Measurements from ENCODE around the gene ZMYM4. TPM values are rescaled to one million over a fixed set of nuclear protein-coding genes. Genes with fewer than 3 reads are reported as not detected.

Gene ZMYM4
- 10 to 100 TPM; 30.5 to 46.6 (median 31.6) TPM for total RNA-seq
- long read RNA-seq, donor 1, partial matches to known transcripts: 3 of 8 reads
- long read RNA-seq, donor 1, other reads (novel, unspliced or antisense): 5 of 8 reads
- long read RNA-seq, donor 2, partial matches to known transcripts: 0 of 3 reads
- long read RNA-seq, donor 2, other reads (novel, unspliced or antisense): 2 of 3 reads

DNA sequence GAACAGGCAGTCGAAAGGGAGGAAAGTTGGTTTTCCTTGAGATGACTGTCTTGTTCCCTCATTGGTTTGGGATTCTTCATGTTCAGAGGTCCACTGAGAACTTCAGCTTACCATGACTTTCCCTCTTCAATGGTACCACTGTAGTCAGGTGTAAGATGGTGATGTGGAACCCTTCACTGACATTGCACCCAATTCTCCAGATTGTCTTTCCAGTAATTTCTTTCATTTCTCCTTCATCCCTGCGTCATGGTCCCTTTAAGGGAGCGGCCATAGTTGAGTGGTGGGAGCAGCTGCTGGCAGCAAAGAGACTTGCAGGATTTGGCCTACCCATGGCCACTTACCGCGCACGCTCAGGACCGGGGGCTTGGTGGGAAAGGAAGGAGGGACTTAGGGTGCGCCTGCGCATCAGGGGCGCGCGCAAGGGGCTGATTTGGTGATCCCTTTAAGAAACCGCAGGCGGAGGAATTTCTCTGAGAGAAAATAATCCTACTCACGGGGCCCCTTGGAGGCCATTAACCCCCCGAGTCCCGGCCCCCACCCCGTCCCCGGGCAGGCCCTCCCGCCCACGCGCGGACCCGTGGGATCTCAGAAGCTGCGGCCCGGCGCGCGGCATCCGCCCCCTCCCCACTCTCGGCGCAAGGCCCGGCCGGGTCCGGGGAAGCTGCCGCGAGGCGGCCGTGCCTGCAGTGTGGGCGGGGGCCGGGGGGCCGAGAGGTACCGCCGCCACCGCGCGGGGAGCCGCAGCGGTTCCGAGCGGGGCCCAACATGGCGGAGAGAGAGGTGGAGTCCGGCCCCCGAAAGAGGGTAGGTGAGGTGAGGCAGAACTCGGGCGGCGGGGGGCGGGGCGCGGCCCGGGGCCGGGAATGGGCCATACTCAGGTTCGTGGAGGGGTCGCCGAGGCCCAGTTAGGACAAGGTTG lies at the start of gene ZMYM4:
ZMYM4 (plus strand) TSS at position 428 of the 919 bp plus-strand sequence; CDS start at position 766, 338 bp downstream.
- Histone ChIP-seq H3K36me3 (ENCODE audit: low read depth) (no peaks in the 10 kb centered on the region), H3K9me3 (no peaks in the 10 kb centered on the region), H3K4me1 (ENCODE audit: low read depth) (peaks cover 4% of the 10 kb centered on the region), H3K4me3 (peak within 1 kb of the TSS; percentile 90)
- TF ChIP-seq, protein P1, sequence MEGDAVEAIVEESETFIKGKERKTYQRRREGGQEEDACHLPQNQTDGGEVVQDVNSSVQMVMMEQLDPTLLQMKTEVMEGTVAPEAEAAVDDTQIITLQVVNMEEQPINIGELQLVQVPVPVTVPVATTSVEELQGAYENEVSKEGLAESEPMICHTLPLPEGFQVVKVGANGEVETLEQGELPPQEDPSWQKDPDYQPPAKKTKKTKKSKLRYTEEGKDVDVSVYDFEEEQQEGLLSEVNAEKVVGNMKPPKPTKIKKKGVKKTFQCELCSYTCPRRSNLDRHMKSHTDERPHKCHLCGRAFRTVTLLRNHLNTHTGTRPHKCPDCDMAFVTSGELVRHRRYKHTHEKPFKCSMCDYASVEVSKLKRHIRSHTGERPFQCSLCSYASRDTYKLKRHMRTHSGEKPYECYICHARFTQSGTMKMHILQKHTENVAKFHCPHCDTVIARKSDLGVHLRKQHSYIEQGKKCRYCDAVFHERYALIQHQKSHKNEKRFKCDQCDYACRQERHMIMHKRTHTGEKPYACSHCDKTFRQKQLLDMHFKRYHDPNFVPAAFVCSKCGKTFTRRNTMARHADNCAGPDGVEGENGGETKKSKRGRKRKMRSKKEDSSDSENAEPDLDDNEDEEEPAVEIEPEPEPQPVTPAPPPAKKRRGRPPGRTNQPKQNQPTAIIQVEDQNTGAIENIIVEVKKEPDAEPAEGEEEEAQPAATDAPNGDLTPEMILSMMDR (IDR thresholded peaks at IDR 0.05): no peak
- intact Hi-C loops (cut with DNase I, micrococcal nuclease): loop anchor here in 1 of 2 donors (10.0 kb wide), 1 partner anchor 414 kb away; the partner anchor contains the start of gene SMIM12
- ATAC-seq (peak; percentile 96), DNase-seq (peak; percentile 91 to 95 (median 92))

DNA sequence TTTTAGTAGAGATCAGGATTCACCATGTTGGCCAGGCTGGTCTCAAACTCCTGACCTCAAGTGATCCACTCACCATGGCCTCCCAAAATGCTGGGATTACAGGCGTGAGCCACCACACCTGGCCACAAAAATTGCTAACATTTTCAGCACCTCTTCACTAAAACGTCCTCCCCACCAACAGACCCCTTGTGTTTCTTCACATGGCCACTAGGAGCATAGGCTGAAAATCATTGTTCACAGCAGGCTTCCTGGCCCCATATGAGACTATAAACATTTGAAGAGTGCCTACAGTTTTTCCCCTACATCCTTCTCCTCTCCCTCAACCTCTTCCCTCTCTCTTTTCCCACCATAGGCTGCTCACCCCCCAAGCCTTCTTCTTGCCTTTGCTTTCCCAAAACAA lies 47.5 kb upstream of the ZMYM4 start:
- Histone ChIP-seq H3K4me1 (ENCODE audit: low read depth) (no peaks in the 10 kb centered on the region), H3K36me3 (ENCODE audit: low read depth) (no peaks in the 10 kb centered on the region), H3K9me3 (no peaks in the 10 kb centered on the region), H3K4me3 (no peak overlapping the region)
- intact Hi-C loops (cut with DNase I, micrococcal nuclease): no loop called here
- DNase-seq (no peak), ATAC-seq (no peak)
- TF ChIP-seq, protein P1 (IDR thresholded peaks at IDR 0.05): no peak

DNA sequence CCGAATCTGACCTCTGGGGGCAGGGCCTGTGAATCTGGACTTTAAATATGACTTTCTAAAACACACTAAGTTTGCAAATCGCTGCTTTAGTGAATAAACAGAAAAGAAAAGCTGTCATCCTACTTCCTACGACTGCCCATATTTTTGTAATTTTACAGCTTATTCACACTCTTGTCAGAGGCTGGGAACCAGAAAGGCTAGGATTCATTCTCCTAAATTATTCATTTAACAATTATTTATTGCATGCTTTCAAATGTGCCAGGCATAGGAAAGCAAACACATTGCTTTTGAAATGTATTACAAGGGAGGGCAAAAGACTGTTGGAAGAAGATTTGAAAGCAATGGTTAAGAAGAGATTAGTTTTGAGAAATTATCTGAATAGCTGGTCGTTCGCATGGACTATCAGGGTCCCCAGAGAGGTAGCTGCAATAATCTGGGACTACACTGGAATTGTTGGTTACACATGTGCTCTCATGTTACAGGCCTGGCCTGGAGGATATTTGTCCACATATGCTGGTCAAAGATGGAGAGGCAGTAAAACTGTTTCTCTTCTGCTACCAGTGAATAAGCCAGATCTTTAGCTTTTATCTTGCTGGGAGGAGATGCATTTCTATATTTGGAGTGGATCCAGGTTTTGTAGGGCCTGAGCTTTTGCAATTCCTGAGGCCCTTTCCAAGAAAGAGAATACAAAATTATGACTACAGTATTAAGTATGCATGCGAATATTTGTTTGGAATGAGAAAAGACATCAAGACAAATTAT lies 46.0 kb upstream of the ZMYM4 start:
- ATAC-seq (no peak), DNase-seq (no peak)
- TF ChIP-seq, protein P1 (IDR thresholded peaks at IDR 0.05): no peak
- Histone ChIP-seq H3K4me3 (no peak overlapping the region), H3K4me1 (ENCODE audit: low read depth) (no peaks in the 10 kb centered on the region), H3K36me3 (ENCODE audit: low read depth) (no peaks in the 10 kb centered on the region), H3K9me3 (no peaks in the 10 kb centered on the region)
- intact Hi-C loops (cut with DNase I, micrococcal nuclease): no loop called here

DNA sequence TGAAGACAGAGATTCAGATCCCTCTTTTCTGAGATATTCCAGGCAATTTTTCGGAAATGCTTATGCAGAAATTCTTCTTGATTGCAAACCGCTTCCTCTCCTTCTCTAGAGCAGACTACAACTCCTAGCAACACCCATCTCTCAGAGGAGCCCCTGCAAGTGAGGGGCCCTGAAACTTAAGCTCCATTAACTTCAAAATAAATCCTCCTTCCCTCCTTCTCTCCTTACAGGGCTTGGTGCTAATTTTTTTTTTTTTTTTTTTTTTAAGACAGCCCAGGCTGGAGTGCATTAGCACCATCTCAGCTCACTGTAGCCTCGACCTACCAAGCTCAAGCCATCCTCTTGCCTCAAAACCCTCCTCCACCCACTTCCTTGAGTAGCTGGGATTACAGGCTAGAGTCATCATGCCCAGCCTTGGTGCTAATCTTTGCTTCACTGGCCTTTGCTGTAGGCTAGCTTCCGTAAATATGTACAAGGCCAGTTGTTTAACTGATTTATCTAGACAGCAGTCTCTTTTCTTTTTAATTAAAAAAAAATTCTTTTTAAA lies 45.4 kb upstream of the ZMYM4 start:
- no peaks in the 10 kb centered on the region for H3K4me1 ChIP-seq (ENCODE audit: low read depth)
- TF ChIP-seq, protein P1 (IDR thresholded peaks at IDR 0.05): no peak
- DNase-seq (no peak), ATAC-seq (no peak)
- intact Hi-C loops (cut with DNase I, micrococcal nuclease): no loop called here
- no peaks in the 10 kb centered on the region for H3K9me3 ChIP-seq
- no peak overlapping the region for H3K4me3 ChIP-seq
- no peaks in the 10 kb centered on the region for H3K36me3 ChIP-seq (ENCODE audit: low read depth)

DNA sequence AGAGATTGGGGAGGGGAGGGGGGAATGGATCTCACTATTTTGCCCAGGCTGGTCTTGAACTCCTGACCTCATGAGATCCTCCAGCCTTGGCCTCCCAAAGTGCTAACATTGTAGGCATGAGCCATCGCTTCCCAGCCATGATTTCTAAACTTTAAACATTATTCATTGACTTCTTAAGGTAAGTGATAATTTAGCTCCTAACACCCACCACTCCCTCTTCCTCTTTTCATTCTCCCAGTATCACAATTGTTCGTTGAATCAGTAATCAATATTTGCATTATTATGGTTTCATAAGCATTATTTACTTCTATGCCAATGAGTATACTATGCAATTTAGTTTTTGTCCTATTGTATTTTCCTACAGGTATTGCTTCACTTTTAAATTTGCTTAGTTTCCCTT lies 42.0 kb upstream of the ZMYM4 start:
- Histone ChIP-seq H3K4me1 (ENCODE audit: low read depth) (no peaks in the 10 kb centered on the region), H3K4me3 (no peak overlapping the region), H3K36me3 (ENCODE audit: low read depth) (no peaks in the 10 kb centered on the region), H3K9me3 (no peaks in the 10 kb centered on the region)
- TF ChIP-seq, protein P1 (IDR thresholded peaks at IDR 0.05): no peak
- DNase-seq (no peak), ATAC-seq (no peak)
- intact Hi-C loops (cut with DNase I, micrococcal nuclease): no loop called here
